ENCODE measurements around the gene PRTG.
"Not testable (repeated sequence)": the region's sequence is repeated elsewhere in the genome, so short reads cannot be mapped to it uniquely, and the experiment has no call there.

The PRTG gene

DNA sequence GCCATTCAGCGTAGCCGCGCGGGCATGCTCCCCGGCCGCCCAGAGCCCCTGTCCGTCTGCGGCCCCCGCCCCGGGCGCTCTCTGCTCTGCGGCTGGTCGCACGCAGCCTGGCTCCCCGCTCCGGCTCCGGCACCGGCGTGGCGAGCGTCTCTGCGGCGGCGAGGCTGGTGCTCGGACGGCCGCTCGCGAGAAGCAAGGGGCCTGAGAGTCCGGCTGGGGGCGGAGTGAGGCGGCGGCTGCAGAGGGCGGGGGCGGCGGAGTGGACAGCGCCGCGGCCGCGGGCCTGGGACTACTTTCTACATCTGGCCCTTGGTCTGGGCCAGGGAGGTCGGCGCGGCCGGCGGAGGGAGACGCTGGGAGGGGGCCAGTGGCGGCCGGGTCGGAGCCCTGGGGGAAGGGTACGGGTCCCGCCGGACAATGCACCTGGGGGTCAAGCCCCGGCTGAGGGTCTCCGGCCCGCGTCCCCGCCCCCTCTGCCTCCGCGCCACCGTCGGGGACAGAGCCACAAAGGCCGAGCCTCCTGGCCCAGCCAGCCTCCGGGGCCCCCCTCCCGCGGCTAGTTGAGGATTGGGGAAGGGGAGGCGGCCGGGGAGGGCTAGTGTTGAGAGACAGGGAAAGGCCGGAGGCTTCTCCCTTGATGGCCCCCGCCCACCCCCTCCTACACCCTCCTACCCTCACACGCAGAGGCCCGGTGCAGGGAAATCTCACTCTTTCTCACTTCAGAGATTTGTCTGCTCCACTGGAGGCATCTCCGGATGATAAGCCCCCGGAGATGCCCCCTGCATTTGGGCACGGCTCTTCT is at the start of gene PRTG:
PRTG (minus strand) TSS at position 226 of the 802 bp plus-strand sequence; CDS start at position 5, 221 bp downstream.
- no peak for DNase-seq (ENCODE audit: low spot score)

- no peak for DNase-seq (ENCODE audit: low spot score)
These were observed 48.8 kb upstream of the PRTG start for GRCh38 chr15:55791551-55792400.

- DNase-seq (ENCODE audit: low spot score): peak; percentile 40
These were observed 46.2 kb upstream of the PRTG start for GRCh38 chr15:55789066-55789660.

DNA sequence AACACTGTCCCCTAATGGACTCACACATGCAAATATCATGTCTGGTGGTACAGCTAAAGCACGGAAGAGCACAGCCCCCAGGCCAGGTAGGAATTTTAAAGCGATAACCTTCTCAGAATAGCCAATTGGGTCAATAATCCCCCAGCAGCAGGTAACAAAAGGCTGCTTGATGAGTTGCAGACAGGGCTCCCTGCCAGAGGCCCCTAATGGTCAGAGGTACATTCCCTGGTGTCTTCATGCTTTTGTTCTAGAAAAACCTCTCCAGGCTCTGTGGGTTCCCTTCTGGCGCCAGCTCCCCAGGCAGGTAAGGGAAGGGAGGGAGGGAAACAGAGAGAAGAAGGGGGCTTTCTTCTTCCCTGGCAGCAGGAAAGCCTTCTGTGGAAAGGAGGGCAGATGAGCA is 43.4 kb upstream of the PRTG start:
- no peak for DNase-seq (ENCODE audit: low spot score)

DNA sequence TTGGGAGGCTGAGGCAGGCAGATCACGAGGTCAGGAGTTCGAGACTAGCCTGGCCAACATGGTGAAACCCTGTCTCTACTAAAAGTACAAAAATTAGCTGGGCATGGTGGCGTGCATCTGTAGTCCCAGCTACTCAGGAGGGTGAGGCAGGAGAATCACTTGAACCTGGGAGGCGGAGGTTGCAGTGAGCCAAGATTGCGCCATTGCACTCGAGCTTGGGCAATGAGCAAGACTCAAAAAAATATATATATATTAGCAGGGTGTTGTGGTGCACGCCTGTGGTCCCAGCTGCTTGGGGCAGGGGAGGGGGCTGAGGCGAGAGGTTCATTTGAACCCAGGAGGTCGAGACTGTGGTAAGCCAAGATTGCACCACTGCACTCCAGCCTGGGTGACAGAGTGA is 42.6 kb upstream of the PRTG start:
- DNase-seq (ENCODE audit: low spot score): not testable (repeated sequence)

- DNase-seq (ENCODE audit: low spot score): no peak
These were observed 41.3 kb upstream of the PRTG start for GRCh38 chr15:55784286-55784685.

GRCh38 chr15:55782901-55783300 is 39.9 kb upstream of the PRTG start:
- DNase-seq (ENCODE audit: low spot score): no peak

DNA sequence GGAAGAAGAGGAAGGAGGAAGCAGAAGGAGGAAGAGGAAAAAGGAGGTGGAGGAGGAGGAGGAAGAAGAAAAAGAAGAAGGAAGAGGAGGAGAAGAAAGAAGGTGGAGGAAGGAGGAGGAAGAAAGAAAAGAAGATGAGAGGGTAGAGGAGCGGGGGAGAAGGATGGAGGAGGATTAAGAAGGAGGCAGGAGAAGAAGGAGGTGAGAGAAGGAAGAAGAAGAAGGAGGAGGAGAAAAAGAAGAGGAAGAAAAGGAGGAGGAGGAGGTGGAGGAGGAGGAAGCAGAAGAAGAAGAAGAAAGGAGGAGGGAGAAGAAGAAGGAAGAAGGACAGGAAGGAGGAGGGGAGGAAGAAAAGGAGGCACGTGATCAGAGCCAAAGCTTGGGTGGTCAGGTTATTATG is 37.3 kb upstream of the PRTG start:
- no peak for DNase-seq (ENCODE audit: low spot score)

- DNase-seq (ENCODE audit: low spot score): no peak
These were observed 36.0 kb upstream of the PRTG start for GRCh38 chr15:55778932-55779331.

DNA sequence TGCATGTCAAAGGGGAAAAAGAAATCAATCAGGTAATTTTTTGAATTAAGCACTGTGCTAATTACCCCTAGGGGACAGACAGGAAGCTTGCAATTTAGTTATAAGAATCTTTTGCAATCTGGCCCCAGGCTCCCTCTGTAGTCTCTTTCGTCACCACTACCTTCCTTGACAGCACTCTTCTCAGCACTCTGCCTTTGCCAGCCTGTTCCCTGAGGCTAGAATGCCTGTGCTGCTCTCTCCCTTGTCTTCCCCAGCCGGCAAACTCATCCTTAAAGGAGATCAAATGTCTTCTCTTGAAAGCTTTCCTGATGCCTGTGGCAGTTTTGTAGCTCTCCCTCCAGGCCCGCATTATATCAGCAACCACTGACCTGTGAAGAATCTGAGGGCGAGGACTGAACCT is 32.4 kb upstream of the PRTG start:
- no peak for DNase-seq (ENCODE audit: low spot score)

DNA sequence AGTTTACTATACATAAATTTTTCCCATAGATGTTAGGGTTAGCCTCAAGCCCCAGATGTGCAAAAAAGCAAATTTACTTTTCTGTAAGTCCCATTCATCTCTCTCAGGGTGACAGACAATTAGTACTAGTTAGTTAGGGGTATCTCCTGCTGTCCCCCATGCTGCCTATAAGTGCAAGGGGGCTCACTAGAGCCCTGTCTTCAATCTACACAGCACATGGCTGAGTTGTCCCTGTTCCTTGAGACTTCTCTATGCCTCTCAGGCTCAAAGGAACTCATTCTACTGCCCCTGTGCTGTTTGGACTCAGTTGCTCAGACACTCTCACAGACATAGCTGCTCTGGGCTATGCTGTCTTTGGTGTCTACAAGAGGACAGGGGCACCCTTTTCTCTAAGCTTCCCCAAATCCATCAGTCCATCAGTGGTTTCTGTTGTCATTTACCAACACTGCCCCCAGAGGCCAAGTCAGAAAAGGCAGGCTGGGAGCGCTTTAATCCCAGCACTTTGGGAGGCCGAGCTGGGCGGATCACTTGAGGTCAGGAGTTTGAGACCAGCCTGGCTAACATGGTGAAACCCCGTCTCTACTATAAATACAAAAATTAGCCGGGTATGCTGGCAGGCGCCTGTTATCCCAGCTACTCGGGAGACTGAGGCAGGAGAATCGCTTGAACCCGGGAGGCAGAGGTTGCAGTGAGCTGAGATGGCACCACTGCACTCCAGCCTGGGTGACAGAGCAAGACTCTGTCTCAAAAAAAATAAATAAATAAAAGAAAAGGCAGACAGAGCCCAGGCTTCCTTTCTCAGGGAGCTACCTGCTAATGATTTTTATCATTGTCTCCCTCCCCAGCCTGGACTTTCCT is 31.4 kb upstream of the PRTG start:
- DNase-seq (ENCODE audit: low spot score): peak; percentile 33

GRCh38 chr15:55770806-55771205 is 27.9 kb upstream of the PRTG start:
- no peak for DNase-seq (ENCODE audit: low spot score)

GRCh38 chr15:55770261-55770660 is 27.3 kb upstream of the PRTG start:
- no peak for DNase-seq (ENCODE audit: low spot score)

GRCh38 chr15:55768670-55769185 is 25.8 kb upstream of the PRTG start:
- DNase-seq (ENCODE audit: low spot score): no peak

- no peak for DNase-seq (ENCODE audit: low spot score)
These were observed 23.7 kb upstream of the PRTG start for GRCh38 chr15:55766676-55767075.

GRCh38 chr15:55764398-55764797 is 21.4 kb upstream of the PRTG start:
- DNase-seq (ENCODE audit: low spot score): no peak

DNA sequence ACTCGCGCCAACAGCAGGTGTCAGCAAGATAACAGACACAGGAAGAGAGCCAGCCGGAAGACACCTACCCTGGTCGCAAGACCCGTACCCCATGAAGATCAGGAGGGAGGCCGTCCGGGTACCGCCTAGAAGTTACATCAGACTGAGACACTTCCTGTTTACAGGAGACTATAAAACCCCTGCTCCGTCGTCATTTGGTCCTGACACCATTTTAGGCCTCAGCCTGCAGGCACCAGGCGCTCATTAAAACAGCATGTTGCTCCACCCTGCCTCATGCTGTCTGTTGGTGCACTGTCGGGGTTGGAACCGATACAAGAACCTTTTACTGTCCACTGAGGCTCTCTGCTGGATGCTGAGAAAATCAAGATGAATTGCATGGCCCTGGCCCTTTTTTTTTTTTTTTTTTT is 15.6 kb upstream of the PRTG start:
- no peak for DNase-seq (ENCODE audit: low spot score)

GRCh38 chr15:55753433-55753832 is 10.5 kb upstream of the PRTG start:
- not testable (repeated sequence) for DNase-seq (ENCODE audit: low spot score)

- no peak for DNase-seq (ENCODE audit: low spot score)
These were observed 7.8 kb upstream of the PRTG start for GRCh38 chr15:55750706-55751105.

DNA sequence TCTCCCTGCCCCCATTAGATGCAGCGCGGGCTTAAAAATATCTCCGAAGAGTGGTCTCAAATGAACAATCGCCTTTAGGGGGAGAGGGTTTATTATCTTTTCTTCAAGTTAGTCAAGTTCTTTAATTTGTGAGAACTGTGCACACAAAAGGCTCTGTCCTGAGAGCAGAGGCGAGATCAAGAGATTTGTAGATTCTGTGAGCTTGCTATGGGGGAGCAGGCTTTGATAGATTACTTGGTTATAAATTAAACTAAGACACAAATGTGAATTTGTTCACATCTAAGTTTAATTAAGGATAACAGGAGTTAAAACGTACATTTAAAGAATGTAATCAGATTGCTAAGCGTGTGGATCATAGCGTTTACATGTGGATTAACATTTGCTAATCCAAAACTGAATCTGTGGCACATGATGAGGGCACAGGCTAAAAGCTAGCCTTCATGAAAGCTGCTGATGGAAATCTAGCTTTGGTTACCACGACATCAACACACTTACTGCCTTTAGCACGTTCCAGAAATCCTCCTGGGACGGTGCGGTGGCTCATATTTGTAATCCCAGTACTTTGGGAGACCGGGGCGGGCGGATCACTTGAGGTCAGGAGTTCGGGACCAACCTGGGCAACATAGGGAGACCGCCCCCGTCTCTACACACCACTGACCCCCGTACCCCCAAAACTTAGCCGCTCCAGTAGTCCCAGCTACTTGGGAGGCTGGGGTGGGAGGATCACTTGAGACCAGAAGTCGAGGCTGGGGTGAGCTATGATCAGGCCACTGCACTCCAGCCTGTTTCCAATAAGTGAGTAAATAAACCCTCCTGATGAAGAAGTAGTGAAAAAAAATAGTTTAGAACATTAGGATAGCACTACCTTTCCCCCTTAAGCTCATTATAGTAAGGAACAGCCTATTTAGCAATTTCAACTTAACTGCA is 1.0 kb upstream of the PRTG start:
- DNase-seq (ENCODE audit: low spot score): no peak
